Stimulated activated CD4-positive, alpha-beta T cell treated with anti-CD3 and anti-CD28 coated beads, Interleukin-2, amount 100 ng/mL, for 24 hours (primary cell): ENCODE results near the gene HRK.

Experiments used
- DNase-seq, 2 donors: peaks; one replicate each; pipeline ENCODE4 v3.0.0-alpha.2; 2020

The HRK gene

DNA sequence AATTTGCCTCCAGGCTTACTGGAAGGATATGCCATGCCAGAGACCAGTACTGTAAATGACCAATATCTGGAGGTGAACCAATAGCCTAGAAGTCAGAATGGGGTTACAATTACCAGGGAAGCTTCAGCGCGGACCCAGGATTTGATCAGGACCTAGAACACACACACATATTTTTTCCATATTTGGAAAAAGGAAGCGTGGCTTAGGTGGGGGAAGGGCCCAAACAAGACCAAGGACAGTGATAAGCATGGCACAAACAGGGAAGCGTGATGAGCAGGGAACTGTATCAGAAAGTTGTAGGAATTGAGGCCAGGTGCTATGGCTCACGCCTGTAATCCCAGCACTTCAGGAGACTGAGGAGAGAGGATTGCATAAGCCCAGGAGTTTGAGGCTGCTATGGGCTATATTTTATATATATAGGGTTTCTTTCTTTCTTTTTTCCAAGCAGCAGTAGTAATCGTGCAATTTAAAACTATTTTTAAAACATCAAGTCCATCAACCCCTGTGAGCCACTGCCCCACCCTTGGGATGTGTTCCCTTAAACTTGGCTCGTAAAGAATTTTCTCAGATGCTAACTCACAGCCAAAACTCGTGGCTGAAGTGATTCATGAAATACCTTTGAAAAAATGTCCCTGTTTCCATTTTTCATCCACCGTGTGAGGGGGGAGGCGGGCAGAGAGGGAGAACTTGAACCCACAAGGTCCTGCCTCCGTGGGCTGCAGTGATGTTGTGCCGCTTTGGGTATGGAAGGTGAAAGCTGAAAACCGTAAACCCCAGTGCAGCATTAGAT is 16.7 kb downstream of the HRK start:
- no peak for DNase-seq

DNA sequence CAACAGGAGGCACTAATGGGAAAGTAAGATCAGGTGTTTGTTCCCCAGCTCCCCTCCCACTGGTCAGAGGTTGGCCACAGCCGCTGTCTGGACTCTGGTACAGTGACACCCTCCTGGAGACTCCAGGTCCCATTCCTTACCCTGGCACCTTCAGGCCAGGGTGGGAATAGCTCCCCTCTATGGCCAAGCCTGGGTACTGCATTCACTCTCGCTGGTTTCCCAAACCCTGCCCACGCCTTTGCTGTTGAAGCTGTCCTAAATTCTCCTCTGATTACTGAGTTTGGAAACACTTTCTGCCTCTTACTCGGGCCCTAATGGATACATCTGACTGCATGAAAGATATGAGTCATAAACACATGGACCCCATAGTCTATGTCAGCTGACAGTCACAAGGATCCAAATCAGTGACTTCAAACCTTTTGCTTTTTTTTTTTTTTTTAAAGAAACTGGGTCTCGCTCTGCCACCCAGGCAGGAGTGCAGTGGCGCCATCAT is 17.9 kb downstream of the HRK start:
- peak in 1 of 2 donors; percentile 16 for DNase-seq

DNA sequence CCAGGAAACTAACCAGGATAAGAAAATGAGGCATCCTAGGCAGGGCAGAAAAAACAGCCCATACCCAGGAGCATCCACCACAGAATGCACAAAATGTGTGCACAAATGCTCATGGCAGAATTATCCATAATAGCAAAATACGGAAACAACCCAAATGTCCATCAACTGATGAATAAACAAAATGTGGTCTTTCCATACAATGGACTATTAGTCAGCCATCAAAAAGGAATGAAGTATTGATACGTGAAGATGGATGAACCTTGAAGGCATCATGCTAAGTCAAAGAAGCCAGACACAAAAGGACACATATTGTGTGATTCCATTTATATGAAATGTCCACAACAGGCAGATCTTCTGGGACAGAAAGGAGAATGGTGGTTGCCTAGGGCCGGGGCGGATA is 19.1 kb downstream of the HRK start:
- DNase-seq: no peak

DNA sequence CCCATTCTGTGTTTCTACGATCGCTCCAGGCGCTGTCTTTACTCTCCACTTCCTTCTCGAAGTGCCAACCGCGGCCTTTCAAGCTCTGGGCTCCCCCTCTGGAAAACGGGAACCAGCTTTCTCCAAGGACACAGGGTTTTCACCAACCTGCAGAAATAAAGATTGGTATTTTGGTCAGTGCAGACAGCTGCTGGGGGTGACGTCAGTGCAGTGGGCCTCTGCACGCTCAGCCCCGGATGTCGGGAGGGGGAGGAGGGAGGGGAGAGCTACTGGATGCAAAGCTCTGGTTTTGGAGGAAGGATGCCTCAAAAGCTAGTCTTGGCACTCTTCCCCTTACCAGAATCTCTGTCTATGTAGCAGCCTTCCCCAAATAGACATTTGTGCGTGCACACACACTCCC is 19.9 kb downstream of the HRK start:
- DNase-seq: peak; percentile 20 to 29

DNA sequence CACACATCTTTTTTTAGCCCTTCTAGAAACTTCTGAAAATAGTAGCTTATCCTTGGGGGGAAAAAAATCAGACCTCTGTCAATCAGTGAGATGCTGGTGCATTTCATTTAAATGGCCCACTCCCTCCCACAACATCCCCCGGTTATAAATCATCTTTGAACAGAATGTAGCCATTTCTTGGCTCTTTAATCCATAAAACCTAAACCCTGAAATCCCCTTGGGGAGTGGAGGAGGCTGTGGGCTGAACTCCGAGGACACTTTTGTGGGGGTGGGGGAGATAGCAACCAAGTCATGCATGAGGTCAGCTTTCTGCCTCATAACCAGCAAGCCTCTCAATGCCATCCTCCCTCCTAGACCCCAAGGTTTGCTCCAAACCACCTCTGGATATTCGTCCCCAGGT is 21.0 kb downstream of the HRK start:
- no peak for DNase-seq

DNA sequence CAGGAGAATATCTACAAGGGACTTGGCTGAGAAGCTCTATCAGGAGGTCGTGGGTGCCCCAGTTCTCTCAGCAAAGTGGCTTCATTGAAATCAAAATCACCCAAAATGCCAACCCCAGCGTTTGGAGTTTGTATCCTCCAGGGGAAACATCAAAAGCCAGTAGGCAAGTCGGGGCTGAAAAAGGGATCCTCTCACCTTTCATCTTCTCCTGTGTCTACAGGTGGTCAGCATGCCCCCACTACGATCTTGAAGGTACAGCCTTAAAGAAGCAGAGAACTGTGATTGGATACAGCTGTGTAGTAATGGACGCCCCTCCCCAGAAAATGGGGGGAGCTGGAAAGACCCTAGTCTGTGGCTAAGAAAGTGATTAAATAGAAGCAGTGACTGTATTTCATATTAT is 22.2 kb downstream of the HRK start:
- no peak for DNase-seq

DNA sequence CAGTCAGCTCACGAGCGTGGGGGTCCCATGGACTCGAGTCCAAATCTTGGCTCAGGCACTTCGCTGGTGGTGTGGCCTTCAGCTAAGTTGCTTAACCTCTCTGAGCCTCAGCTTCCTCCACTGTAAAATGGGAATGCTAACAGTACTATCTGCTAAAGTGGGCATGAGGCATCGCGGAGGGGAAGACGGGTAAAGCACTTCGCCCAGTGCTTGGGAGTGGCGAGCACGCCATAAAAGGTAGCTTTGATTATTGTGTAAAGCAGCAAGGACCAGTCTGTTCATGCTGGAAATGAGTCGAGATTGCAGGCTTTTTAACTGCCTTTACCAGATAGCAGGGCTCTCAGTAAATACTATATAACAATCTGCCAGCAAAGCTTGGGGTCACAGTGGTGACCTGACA is 24.5 kb downstream of the HRK start:
- no peak for DNase-seq

DNA sequence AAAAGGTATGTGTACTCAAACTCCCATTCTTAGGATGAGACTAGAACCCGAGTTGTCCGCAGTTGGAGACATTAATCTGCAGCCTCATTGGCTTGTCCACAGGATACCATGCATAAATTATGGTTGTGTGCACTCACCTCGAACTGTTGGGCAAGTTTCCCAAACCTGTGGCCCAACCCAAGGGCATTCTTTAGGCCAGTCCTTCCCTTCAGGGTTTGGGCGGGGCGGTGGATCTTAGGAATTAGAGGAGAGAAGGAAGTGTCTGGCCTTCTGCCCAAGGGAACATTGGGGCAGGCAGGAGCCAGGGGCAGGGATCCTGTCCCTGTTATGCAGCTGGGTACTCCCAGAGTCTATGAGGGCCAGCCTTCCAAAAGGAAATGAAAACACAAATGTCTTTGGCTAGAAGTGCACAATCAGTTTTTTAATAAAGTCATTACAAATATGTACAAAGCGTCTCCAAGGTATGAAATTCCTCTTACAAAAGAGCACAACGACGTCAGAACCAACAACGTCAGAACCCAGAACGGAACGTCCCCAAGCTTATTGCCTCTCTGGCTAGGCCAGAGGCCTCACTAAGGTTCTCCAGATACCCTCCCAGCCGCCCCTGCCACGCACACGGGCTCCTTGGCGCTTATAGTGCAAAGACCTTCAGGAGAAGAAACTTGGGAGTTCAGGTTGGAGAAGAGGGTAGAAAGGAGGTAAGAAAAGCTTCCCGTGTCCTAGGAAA is 25.3 kb downstream of the HRK start:
- no peak for DNase-seq

DNA sequence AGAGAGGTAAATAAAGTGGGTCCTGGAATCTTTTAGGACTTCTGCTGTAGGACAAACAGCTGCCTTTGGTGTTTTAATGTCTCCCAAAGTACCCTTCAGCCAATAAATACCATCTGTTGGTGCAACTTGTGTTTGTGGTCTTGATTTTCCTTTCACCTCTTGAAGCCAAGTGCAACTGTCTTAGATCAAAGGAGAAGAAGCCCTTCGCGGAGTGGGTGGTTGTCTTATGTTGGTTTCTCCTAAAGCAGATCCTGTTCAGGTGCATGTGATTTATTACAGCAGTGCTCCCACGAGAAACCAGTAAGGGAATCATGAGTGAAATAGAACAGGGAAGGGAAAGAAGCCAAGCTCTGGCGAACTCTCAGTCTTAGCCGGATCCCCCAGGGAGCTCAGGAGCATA is 27.7 kb downstream of the HRK start:
- DNase-seq: no peak

DNA sequence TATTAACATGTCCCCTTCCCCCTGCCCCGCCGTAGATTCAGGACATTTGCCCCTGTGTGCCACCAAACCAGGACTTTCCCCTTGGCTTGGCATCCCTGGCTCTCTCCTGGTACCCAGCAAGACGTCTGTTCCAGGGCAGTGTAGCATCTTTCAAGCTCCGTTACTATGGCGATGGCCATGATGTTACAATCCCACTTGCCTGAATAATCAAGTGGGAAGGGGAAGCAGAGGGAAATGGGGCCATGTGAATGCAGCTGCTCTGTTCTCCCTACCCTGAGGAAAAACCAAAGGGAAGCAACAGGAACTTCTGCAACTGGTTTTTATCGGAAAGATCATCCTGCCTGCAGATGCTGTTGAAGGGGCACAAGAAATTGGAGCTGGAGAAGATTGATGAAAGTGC is 28.9 kb downstream of the HRK start:
- DNase-seq: no peak

DNA sequence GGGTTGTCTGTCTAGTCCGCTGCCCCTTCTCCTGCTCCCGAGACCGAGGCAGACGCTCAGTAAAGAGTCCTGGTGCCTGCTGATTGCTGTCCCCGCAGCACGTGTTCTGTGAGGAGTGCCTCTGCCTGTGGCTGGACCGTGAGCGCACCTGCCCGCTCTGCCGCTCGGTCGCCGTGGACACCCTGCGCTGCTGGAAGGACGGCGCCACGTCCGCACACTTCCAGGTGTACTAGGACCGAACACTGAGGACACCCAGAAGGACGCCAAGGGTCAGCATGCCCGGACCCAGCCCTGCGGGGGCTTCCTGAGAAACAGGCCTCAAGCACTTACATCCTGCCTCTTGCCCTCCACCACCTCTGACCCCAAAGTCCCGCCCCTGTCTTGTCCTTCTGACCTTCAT is 32.0 kb downstream of the HRK start:
- DNase-seq: no peak

DNA sequence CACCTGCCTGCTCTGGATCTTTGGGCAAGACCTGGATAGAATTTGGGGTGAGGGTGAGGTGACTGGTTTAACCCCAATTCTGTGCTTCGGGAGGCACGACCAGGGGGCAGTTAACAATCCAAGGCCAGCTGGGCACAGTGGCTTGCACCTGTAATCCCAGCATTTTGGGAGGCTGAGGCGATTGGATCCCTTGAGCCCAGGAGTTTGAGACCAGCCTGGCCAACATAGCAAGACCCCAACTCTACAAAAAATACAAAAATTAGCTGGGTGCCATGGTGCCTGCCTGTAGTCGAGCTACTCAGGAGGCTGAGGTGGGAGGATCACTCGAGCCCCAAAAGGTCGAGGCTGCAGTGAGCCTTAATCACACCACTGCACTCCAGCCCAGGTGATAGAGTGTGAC is 38.2 kb downstream of the HRK start:
- DNase-seq: no peak

DNA sequence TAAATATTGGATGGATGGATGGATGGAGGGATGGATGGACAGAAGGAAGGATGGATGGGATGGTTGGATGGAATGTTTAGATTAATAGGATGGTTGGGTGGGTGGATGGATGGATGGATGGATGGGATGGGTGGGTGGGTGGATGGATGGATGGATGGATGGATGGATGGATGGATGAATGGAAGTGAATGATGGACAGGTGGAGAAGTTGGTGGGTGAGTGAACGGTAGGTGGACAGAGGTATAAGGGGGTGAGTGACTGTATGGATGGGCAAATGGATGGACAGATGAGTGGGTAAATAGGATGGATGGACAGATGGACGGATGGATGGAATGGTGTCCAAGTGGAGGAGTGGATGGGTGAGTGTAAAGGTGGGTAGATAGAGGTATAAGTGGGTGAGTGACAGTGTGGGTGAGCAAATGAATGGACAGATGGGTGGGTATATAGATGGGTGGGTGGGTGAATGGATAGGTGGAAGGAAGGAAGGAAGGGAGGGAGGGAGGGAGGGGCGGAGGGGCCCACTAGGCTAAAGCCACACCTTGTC is 41.9 kb downstream of the HRK start:
- no peak for DNase-seq

DNA sequence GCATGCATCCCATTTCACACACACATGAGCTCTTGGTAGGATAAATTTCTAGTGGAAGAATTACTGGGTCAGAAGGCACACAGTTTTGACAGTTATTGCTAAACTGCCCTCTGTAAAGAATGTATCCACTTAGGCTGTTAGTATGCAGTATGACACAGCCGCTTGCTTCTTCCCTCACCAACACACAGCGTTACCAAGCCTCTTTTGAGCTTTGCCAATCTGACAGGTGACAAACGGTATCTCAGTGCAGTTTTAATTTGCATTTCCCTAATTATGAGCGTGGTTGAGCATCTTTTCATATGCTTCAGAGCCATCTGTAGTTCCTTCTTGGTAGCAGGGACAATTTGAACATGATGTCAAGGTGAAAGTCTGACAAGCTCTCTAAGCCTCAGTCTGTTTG is 42.9 kb downstream of the HRK start:
- no peak for DNase-seq

DNA sequence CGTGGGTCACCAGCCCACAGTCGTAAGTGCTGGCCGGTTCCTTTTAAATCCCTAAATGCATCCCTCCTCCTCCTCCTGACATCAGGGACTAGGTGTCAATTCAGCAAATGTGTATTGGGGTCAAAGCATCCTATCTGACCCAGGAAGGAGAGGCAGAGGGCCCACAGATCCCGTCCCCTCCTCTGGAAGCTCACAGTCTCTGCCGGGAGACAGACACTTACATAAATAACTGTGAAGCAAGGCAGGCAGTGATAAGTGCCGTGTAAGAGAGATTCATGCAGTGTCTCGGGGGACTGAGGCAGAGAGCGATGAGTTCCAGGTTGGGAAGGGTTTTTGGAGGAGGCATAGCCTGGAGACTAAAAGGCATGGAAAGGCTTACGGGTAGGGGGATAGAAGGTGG is 44.1 kb downstream of the HRK start:
- DNase-seq: no peak

DNA sequence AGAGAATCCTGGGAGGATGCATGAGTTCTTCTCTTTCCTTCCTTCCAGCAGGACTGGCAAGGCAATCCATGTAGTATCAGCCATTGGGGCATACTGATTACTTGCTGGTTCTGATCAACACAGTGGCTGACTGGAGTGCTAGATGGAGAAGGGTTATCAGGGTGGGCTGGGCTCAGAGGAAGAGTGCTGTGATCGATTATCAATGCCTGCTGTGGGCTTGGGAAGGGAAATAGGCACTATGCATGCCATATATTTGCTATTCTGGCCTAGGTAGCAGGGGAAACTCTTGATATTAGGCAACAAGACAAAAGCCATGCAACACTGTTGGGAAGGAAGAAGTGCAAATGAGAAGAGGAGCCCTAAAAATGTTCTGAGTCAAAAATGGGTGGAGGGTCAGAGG is 45.8 kb downstream of the HRK start:
- no peak for DNase-seq

DNA sequence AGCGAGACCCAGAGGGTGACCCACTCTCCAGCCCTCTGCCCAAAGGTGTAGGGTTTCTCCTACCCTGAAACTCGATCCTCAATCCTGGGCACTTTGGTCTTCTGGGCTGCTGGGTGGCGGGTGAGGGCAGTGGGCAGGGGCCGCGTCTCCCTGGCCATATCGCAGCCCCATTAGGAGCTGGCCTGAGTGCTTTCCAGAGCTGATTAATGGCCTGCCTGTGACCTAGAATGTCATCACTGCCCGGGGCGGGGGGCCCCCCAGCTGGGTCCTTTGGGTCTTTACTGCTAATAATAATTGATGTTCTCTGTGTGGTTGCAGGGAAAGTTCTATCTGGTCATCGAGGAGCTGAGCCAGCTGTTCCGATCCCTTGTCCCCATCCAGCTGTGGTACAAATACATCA is 47.8 kb downstream of the HRK start:
- DNase-seq: no peak

DNA sequence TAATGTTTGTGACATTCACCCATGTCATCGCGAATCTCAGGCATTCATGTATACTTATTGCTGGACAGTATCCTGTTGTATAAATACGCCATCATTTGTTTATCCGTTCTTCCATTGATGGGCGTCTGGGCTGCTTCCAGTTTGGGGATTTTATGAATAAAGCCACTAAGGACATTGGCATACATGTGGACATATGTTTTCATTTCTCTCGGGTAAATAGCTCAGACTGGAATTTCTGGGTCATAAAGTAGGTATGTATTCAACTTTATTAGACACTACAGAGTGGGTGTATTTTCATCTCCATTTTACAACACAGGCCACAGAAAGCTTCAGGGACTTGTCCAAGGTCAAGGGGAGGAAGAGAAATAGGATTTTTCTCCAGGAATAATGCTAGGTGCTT is 48.9 kb downstream of the HRK start:
- DNase-seq: no peak

DNA sequence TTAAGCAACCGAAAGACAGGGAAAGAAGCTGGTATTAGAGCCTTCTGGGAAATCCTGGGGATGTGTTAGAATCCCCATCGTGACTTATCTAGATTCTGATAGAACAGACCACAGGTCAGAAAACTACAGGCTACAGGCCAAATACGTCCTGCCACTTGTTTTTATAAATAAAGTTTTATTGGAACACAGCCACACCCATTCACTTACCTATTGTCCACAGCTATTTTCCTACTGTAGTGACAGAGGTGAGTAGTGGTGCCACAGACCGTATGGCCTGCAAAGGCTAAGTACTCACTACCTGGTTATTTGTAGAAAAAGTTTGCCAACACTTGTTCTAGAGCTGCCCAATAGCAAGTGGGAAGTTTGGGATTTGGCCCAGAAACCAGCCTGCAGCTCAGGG is 53.8 kb downstream of the HRK start:
- DNase-seq: no peak

DNA sequence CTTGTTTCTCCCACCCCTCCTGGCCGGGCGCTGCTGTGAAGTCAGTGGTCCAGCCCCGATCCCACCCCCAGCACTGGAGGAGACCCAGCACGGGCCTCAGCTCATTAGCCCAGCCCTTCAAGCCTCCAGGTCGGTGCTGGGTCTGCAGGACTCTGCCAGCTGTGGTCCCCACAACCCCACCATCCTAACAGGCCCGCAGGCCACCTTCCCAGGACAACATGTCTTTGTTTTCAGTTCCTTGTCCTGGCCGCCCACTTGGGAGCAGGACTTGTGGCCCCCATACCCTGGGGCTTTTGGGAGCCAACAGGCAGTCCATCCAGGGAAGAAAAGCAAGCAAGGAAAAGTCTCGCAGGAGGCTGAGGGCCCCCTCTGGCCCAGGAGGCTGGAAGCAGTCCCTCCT is 60.0 kb downstream of the HRK start:
- DNase-seq: no peak

DNA sequence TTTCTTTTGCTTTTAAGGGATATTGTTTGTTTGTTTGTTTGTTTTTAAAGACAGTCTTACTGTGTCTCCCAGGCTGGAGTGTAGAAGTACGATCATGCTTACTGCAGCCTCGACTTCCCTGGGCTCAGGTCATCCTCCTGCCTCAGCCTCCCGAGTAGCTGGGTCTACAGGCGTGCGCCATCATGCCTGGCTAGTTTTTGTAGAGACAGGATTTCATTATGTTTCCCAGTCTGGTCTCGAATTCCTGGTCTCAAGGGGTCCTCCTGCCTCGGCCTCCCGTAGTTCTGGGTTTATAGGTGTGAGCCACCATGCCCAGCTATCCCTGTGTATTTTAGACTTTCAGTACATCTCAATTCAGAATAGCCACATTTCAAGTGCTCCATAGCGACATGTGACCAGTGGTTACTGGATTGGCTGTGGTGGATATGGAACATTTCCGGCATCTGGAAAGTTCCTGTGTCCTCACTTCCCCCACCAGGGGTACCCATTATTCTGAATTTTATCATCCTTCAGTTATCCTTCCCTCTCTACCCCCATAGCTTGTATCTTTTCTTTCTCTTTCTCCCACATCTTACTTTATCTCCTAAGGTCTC is 61.1 kb downstream of the HRK start:
- no peak for DNase-seq

DNA sequence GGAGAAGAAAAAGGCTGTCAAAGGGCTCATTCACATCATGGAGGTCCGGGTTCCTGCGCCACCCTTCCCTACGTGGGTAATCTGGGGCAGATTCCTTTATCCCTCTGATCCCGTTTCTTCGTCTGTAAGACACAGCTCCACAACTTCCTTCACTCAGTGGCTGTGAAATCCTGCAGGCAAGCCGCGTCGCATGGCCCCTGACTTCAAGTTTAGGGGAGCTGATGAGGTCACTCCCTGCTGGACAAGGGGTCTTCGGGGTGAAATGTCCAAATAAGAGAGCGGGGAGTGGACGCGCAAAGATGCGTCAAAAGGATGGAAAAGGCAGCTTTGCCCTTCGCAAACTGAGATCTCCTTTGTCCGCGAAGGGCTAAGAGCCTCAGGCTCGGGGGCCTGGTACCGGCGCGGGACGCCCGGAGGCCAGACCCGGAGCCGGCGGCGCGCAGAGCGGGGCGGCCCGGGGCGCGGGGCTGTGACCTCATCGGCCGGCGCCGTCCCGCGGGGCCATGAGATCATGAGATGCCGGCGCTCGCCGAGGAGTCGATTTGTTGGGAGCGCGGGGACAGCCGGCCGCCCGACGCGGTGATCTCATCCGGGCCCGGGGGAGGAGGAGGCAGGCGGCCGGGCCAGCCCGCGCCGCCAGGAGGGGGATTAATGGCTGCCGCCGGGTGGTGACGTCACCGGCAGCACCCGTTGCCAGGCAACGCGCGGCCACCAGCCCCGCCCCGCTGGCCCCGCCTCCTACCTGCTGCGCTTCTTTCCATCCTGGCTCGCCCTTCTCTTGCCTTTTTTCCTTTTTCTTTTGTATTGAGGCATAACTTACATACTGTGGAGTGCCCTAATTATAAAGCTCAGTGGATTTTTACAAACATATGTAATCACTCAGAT is 62.1 kb downstream of the HRK start:
- peak; percentile 89 to 92 for DNase-seq

DNA sequence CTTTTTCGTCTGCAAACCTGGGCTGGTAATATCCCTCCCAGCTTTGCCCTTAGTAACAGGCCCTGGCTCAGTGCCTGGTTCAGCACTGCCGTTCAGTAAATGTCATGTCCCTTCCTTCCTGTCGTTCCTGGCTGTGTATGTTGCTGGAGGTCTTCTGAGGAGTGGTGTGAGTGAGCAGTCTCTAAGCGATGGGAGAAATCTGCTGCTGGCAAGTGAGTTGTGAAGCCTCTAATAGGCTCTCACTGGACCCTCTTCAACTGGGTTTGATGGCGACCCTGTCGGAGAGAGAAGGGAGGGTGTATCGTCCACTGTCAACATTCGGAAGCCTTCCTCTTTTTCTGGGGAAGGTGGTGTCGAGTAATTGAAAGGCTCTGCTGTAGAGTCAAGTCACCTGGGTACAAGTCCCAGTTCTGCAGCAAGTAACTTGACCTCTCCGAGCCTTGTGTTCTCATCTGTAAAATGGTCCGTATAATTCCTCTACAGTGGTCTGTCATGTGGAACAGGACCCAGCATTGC is 62.8 kb downstream of the HRK start:
- DNase-seq: peak; percentile 17 to 18
